B cell (primary cell): Measurements from ENCODE around the gene ADRA1B.

Experiments
- EZH2 ChIP-seq: IDR thresholded peaks from 2 replicates; pipeline ENCODE4 v1.6.1; 2012; ENCODE audit warnings: borderline replicate concordance, low read depth, mild to moderate bottlenecking, moderate library complexity, low read length; ENCODE audit not compliant: insufficient read depth, poor library complexity, severe bottlenecking
- TF ChIP-seq, protein P1 (sequence below): fragments of 200-600 bp; IDR thresholded peaks from one replicate; pipeline ENCODE4 v1.8.0; 2022; ENCODE audit warnings: antibody characterized with exemption, mild to moderate bottlenecking

- TF ChIP-seq, protein P1, sequence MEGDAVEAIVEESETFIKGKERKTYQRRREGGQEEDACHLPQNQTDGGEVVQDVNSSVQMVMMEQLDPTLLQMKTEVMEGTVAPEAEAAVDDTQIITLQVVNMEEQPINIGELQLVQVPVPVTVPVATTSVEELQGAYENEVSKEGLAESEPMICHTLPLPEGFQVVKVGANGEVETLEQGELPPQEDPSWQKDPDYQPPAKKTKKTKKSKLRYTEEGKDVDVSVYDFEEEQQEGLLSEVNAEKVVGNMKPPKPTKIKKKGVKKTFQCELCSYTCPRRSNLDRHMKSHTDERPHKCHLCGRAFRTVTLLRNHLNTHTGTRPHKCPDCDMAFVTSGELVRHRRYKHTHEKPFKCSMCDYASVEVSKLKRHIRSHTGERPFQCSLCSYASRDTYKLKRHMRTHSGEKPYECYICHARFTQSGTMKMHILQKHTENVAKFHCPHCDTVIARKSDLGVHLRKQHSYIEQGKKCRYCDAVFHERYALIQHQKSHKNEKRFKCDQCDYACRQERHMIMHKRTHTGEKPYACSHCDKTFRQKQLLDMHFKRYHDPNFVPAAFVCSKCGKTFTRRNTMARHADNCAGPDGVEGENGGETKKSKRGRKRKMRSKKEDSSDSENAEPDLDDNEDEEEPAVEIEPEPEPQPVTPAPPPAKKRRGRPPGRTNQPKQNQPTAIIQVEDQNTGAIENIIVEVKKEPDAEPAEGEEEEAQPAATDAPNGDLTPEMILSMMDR, result no peak
- no peak for TF ChIP-seq EZH2
Observed at GRCh38 chr5:159944056-159944600, 27.8 kb downstream of the ADRA1B start.
